IMR-90 (cell line): ENCODE data around the gene ADGB. TPM values are rescaled to one million over a fixed set of nuclear protein-coding genes. Genes with fewer than 3 reads are reported as not detected.

ENCODE experiments used
- ATAC-seq: fragments of 200-7000 bp; cut with Tn5 transposase; 2 replicates; pipeline ENCODE4 v1.9.1; 2020; ENCODE audit warnings: low read depth, mild to moderate bottlenecking, moderate library complexity
- BruUV-seq: library from RNA; stranded (reverse); fragments of 400-500 nt; replicated peaks from 2 replicates; lab custom pipeline; 2021; lab: Mats Ljungman, UMichigan
- CTCF ChIA-PET: fragments of 300-600 bp; formaldehyde crosslinking; extraction: SDS; loops from one replicate; lab custom pipeline; 2021; ENCODE audit warnings: antibody characterized with exemption; lab: Yijun Ruan, JAX
- POLR2A ChIA-PET: fragments of 300-600 bp; sonication (Branson Sonifier 250); formaldehyde crosslinking; loops from one replicate; lab custom pipeline; 2022; ENCODE audit warnings: antibody characterized with exemption; ENCODE audit not compliant: unreplicated experiment; lab: Charles Lee
- DNase-seq: peaks from one replicate; pipeline ENCODE4 v3.0.0; 2013
- H2AFZ ChIP-seq: replicated peaks from 2 replicates; pipeline ENCODE3; 2013; ENCODE audit warnings: low read length, mild to moderate bottlenecking; ENCODE audit not compliant: poor library complexity
- H2AK5ac ChIP-seq: 2 replicates; pipeline ENCODE4 v1.6.1; 2013; ENCODE audit warnings: low read depth, low read length, inconsistent platforms
- H2AK9ac ChIP-seq: replicated peaks from 2 replicates; pipeline ENCODE3; 2013; ENCODE audit warnings: mild to moderate bottlenecking, low read depth, low read length, moderate library complexity; ENCODE audit not compliant: poor library complexity
- H2BK120ac ChIP-seq: 2 replicates; pipeline ENCODE4 v1.6.1; 2013; ENCODE audit warnings: low read depth, low read length, inconsistent platforms
- H2BK15ac ChIP-seq: 3 replicates; pipeline ENCODE4 v1.6.1; 2013; ENCODE audit warnings: low read depth, low read length, inconsistent platforms
- H2BK20ac ChIP-seq: 2 replicates; pipeline ENCODE4 v1.6.1; 2013; ENCODE audit warnings: low read depth, mild to moderate bottlenecking, inconsistent platforms, low read length, moderate library complexity
- H2BK5ac ChIP-seq: 2 replicates; pipeline ENCODE4 v1.6.1; 2013; ENCODE audit warnings: mild to moderate bottlenecking, low read depth, low read length, inconsistent platforms; ENCODE audit not compliant: poor library complexity, severe bottlenecking
- H3K14ac ChIP-seq: replicated peaks from 2 replicates; pipeline ENCODE4 v1.6.1; 2013; ENCODE audit warnings: low read depth, low read length, inconsistent platforms
- H3K18ac ChIP-seq: 2 replicates; pipeline ENCODE4 v1.6.1; 2013; ENCODE audit warnings: low read depth, low read length, control low read depth
- H3K23ac ChIP-seq: 2 replicates; pipeline ENCODE4 v1.6.1; 2013; ENCODE audit warnings: low read depth, low read length, inconsistent platforms
- H3K27ac ChIP-seq: 2 replicates; pipeline ENCODE4 v1.5.1; 2013; ENCODE audit warnings: mild to moderate bottlenecking, control low read depth, low read length; ENCODE audit not compliant: insufficient read depth
- H3K27me3 ChIP-seq: 2 replicates; pipeline ENCODE4 v1.6.1; 2013; ENCODE audit warnings: low read length; ENCODE audit not compliant: control insufficient read depth, insufficient read depth
- H3K36me3 ChIP-seq: 2 replicates; pipeline ENCODE4 v1.6.1; 2013; ENCODE audit warnings: low read length, mixed read lengths; ENCODE audit not compliant: control insufficient read depth, insufficient read depth
- H3K4ac ChIP-seq: 2 replicates; pipeline ENCODE4 v1.6.1; 2013; ENCODE audit warnings: low read depth, low read length, inconsistent platforms
- H3K4me1 ChIP-seq: 2 replicates; pipeline ENCODE4 v1.6.1; 2013; ENCODE audit warnings: low read length, mixed read lengths; ENCODE audit not compliant: control insufficient read depth, insufficient read depth
- H3K4me2 ChIP-seq: 2 replicates; pipeline ENCODE4 v1.6.1; 2013; ENCODE audit warnings: low read depth, mild to moderate bottlenecking, control low read depth, low read length, moderate library complexity
- H3K4me3 ChIP-seq: 2 replicates; pipeline ENCODE4 v1.5.1; 2013; ENCODE audit warnings: low read depth, mild to moderate bottlenecking, control low read depth, low read length, moderate library complexity; ENCODE audit not compliant: insufficient read depth
- H3K56ac ChIP-seq: 2 replicates; pipeline ENCODE4 v1.6.1; 2013; ENCODE audit warnings: low read length, inconsistent platforms; ENCODE audit not compliant: insufficient read depth; ENCODE audit errors: extremely low read depth
- H3K79me1 ChIP-seq, 2 experiments: 2 replicates each; pipeline ENCODE4 v1.6.1; 2013; ENCODE audit warnings: low read length in 2 of 2, inconsistent platforms in 1 of 2, low read depth in 1 of 2
- H3K9ac ChIP-seq: 2 replicates; pipeline ENCODE4 v1.6.1; 2013; ENCODE audit warnings: low read depth, low read length, control low read depth
- H3K9me1 ChIP-seq: 2 replicates; pipeline ENCODE4 v1.6.1; 2013; ENCODE audit warnings: low read length, inconsistent platforms; ENCODE audit not compliant: insufficient read depth
- H3K9me3 ChIP-seq: 2 replicates; pipeline ENCODE4 v1.6.1; 2013; ENCODE audit warnings: low read length; ENCODE audit not compliant: control insufficient read depth, insufficient read depth
- H4K20me1 ChIP-seq: 2 replicates; pipeline ENCODE4 v1.6.1; 2013; ENCODE audit warnings: low read length, inconsistent platforms; ENCODE audit not compliant: insufficient read depth
- H4K5ac ChIP-seq: 2 replicates; pipeline ENCODE4 v1.6.1; 2013; ENCODE audit warnings: mild to moderate bottlenecking, low read depth, low read length, control low read depth
- H4K8ac ChIP-seq, 2 experiments: 2 replicates each; pipeline ENCODE4 v1.6.1; 2013; ENCODE audit warnings: low read depth in 2 of 2, low read length in 2 of 2, control low read depth in 1 of 2, inconsistent platforms in 1 of 2
- H4K91ac ChIP-seq: 2 replicates; pipeline ENCODE4 v1.6.1; 2013; ENCODE audit warnings: low read depth, low read length, inconsistent platforms; ENCODE audit not compliant: insufficient read depth
- CHD1 ChIP-seq: IDR thresholded peaks from 2 replicates; pipeline ENCODE4 v1.6.1; 2012; ENCODE audit warnings: low read depth, low read length, improper control_type of control experiment
- FOS ChIP-seq: fragments of 150-350 bp; IDR thresholded peaks from 2 replicates; pipeline ENCODE4 v1.6.1; 2016; ENCODE audit warnings: low read depth, low read length
- MAFK ChIP-seq: IDR thresholded peaks from 2 replicates; pipeline ENCODE4 v1.6.1; 2012; ENCODE audit warnings: low read depth, low read length, improper control_type of control experiment
- MXI1 ChIP-seq: IDR thresholded peaks from 2 replicates; pipeline ENCODE4 v1.6.1; 2012; ENCODE audit warnings: low read depth, mild to moderate bottlenecking, low read length, moderate library complexity, borderline replicate concordance
- POLR2A ChIP-seq: IDR thresholded peaks from 2 replicates; pipeline ENCODE4 v1.6.1; 2012; ENCODE audit warnings: mild to moderate bottlenecking, low read depth, low read length
- RAD21 ChIP-seq: IDR thresholded peaks from 2 replicates; pipeline ENCODE4 v1.6.1; 2012; ENCODE audit warnings: low read length, improper control_type of control experiment
- RCOR1 ChIP-seq: IDR thresholded peaks from 2 replicates; pipeline ENCODE4 v1.6.1; 2012; ENCODE audit warnings: mild to moderate bottlenecking, low read length, improper control_type of control experiment; ENCODE audit not compliant: insufficient replicate concordance
- RFX5 ChIP-seq: IDR thresholded peaks from 2 replicates; pipeline ENCODE4 v1.8.0; 2012; ENCODE audit warnings: low read depth, mild to moderate bottlenecking, low read length, moderate library complexity
- SMC3 ChIP-seq: fragments of 150-350 bp; IDR thresholded peaks from 2 replicates; pipeline ENCODE4 v1.6.1; 2016; ENCODE audit warnings: low read depth, mild to moderate bottlenecking, antibody characterized with exemption, low read length, moderate library complexity
- USF2 ChIP-seq: fragments of 150-350 bp; IDR thresholded peaks from 2 replicates; pipeline ENCODE4 v1.6.1; 2017; ENCODE audit warnings: mild to moderate bottlenecking, antibody characterized with exemption, low read length, low read depth
- WGBS, 2 experiments: methylation state at CpG; one replicate each; pipeline versions ENCODE4 v1.1.5 to v1.1.7; 2013; ENCODE audit warnings: missing lambda C conversion rate in 2 of 2; ENCODE audit not compliant: insufficient read length in 1 of 2; ENCODE audit errors: extremely low coverage in 2 of 2; 5-methylcytosine and 5-hydroxymethylcytosine counted together
- dilution Hi-C: fragments of 300-500 bp; cut with HindIII; formaldehyde crosslinking; loops from one replicate; pipeline ENCODE4 v1.14.3; 2018; ENCODE audit warnings: low sequenced_read_pairs; ENCODE audit not compliant: unreplicated experiment
- in situ Hi-C: fragments of 300-500 bp; cut with MboI; formaldehyde crosslinking; loops from 3 replicates; pipeline ENCODE4 v1.14.3; 2019; ENCODE audit warnings: low sequenced_read_pairs, inconsistent platforms, mixed read lengths
- intact Hi-C: fragments of 100-400 bp; cut with micrococcal nuclease; formaldehyde crosslinking; loops from 2 replicates; pipeline ENCODE4 v1.10.0; 2022
- polyA plus RNA-seq, 3 experiments: library from polyadenylated mRNA; depleted of rRNA; stranded (reverse); fragments of >200 nt; gene quantifications; 2 replicates each; pipeline ENCODE4 v1.2.3, GENCODE V29; 2012; ENCODE audit warnings: low replicate concordance in 1 of 3
- total RNA-seq: library from RNA; depleted of rRNA; stranded (reverse); fragments of >200 nt; gene quantifications from 2 replicates; pipeline ENCODE4 v1.2.3, GENCODE V29; 2012
- TF ChIP-seq, protein P1 (sequence below): conservative IDR thresholded peaks from 2 replicates; pipeline ENCODE4 v1.5.1; 2012; ENCODE audit warnings: mild to moderate bottlenecking, low read depth, low read length, improper control_type of control experiment

ADGB gene
- total and polyA plus RNA-seq, 2 of the 4 experiments (the other 2 are of a cell fraction) = not detected

GRCh38 chr6:146587459-146587858 lies 11.3 kb upstream of the ADGB start:
- Histone ChIP-seq H2AK5ac (no peak overlapping the region), H3K4me2 (no peak overlapping the region), H4K20me1 (no peaks in the 10 kb centered on the region), H3K56ac (no peak overlapping the region), H3K27ac (no peak overlapping the region), H3K9me1 (no peaks in the 10 kb centered on the region), H2BK15ac (no peak overlapping the region), H2AFZ (no peak overlapping the region), H3K79me1 (no peaks in the 10 kb centered on the region), H2BK5ac (no peak overlapping the region), H4K5ac (no peak overlapping the region), H3K23ac (no peak overlapping the region), H2AK9ac (no peak overlapping the region), H2BK20ac (no peak overlapping the region), H3K36me3 (no peaks in the 10 kb centered on the region), H3K27me3 (no peaks in the 10 kb centered on the region), H3K14ac (no peak overlapping the region), H3K4ac (no peak overlapping the region), H3K4me3 (no peak overlapping the region), H3K18ac (no peak overlapping the region), H3K9ac (no peak overlapping the region), H3K4me1 (no peaks in the 10 kb centered on the region; the same call in 1 of the 2 replicates), H4K91ac (no peak overlapping the region), H3K9me3 (no peaks in the 10 kb centered on the region), H4K8ac (no peak overlapping the region), H2BK120ac (no peak overlapping the region)
- in situ Hi-C loops = no loop called here
- dilution Hi-C loops = no loop called here
- intact Hi-C loops = no loop called here
- no peak for DNase-seq
- TF ChIP-seq SMC3 (no peak), POLR2A (no peak), CHD1 (no peak), RFX5 (no peak), MXI1 (no peak), MAFK (no peak), RAD21 (no peak), RCOR1 (no peak), FOS (no peak), USF2 (no peak)
- TF ChIP-seq, protein P1, sequence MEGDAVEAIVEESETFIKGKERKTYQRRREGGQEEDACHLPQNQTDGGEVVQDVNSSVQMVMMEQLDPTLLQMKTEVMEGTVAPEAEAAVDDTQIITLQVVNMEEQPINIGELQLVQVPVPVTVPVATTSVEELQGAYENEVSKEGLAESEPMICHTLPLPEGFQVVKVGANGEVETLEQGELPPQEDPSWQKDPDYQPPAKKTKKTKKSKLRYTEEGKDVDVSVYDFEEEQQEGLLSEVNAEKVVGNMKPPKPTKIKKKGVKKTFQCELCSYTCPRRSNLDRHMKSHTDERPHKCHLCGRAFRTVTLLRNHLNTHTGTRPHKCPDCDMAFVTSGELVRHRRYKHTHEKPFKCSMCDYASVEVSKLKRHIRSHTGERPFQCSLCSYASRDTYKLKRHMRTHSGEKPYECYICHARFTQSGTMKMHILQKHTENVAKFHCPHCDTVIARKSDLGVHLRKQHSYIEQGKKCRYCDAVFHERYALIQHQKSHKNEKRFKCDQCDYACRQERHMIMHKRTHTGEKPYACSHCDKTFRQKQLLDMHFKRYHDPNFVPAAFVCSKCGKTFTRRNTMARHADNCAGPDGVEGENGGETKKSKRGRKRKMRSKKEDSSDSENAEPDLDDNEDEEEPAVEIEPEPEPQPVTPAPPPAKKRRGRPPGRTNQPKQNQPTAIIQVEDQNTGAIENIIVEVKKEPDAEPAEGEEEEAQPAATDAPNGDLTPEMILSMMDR = no peak
- POLR2A ChIA-PET = no interaction called here
- CTCF ChIA-PET = no interaction called here
- BruUV-seq = no TSS peak
- ATAC-seq = no peak
- no CpG with 5 or more reads among the region's 1 CpG for WGBS, 2 experiments
